ENCODE data around the gene PDE1C.

- TF ChIP-seq, protein P1, sequence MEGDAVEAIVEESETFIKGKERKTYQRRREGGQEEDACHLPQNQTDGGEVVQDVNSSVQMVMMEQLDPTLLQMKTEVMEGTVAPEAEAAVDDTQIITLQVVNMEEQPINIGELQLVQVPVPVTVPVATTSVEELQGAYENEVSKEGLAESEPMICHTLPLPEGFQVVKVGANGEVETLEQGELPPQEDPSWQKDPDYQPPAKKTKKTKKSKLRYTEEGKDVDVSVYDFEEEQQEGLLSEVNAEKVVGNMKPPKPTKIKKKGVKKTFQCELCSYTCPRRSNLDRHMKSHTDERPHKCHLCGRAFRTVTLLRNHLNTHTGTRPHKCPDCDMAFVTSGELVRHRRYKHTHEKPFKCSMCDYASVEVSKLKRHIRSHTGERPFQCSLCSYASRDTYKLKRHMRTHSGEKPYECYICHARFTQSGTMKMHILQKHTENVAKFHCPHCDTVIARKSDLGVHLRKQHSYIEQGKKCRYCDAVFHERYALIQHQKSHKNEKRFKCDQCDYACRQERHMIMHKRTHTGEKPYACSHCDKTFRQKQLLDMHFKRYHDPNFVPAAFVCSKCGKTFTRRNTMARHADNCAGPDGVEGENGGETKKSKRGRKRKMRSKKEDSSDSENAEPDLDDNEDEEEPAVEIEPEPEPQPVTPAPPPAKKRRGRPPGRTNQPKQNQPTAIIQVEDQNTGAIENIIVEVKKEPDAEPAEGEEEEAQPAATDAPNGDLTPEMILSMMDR (IDR thresholded peaks at IDR 0.05), result no peak
- TF ChIP-seq POLR2A (IDR thresholded peaks at IDR 0.05) (no peak), EP300 (IDR thresholded peaks at IDR 0.05) (no peak), POLR2AphosphoS5 (IDR thresholded peaks at IDR 0.05) (no peak)
Observed at GRCh38 chr7:32117837-32118236, 47.6 kb upstream of the PDE1C start.

All from stomach (tissue), 4 donors.